SU-DHL-6 (cell line): ENCODE data around the gene C19orf44.

ENCODE experiments used
- CTCF ChIP-seq: fragments of 200-600 bp; sonication (generic); IDR thresholded peaks from one replicate; pipeline ENCODE4 v1.5.1; 2017; ENCODE audit warnings: antibody characterized with exemption, mild to moderate bottlenecking, low read length, moderate library complexity; ENCODE audit not compliant: insufficient read depth, poor library complexity, severe bottlenecking
- EZH2phosphoT487 ChIP-seq: fragments of 200-600 bp; sonication (generic), shearing (Covaris generic); conservative IDR thresholded peaks from 2 replicates; pipeline ENCODE4 v1.6.1; 2018; ENCODE audit warnings: mild to moderate bottlenecking, antibody characterized with exemption, low read length, moderate library complexity, mixed read lengths

- TF ChIP-seq EZH2phosphoT487 = no peak
- TF ChIP-seq CTCF = no peak
Observed at GRCh38 chr19:16504271-16504670, 8.1 kb downstream of the C19orf44 start.
